ENCODE results near the gene MYEOV.

MYEOV gene

DNA sequence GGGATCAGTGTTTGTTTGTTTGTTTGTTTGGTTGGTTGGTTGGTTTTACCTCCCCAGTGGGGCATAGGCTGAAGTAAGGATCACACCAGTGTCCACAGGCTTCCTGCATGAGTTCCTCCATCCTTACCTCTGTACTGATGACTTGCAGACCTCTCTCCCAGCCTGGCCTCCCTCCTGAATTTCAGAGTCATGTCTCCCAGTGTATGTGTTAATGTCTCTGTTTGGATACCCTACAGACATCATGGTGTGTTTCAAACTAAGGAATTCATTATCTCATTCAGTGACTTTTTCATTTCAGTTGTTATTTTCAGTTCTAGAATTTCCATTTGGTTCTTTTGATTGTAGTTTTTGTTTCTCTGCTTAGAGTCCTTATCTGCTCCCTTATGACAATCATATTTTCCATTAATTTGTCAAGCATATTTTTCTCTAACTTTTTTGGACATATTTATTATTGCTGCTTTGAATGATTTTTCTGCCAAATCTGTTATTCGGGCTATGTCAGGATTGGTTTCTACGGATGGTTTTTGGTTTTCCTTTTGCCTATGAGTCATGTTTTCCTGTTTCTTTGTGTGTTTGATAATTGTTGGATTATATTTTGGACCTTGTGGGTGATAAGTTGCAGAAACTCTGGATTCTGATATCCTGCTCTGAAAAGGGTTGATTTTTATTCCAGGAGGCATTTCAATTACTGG, 23.6 kb downstream of the MYEOV start:
- DNase-seq (ENCODE audit: low spot score): no peak

DNA sequence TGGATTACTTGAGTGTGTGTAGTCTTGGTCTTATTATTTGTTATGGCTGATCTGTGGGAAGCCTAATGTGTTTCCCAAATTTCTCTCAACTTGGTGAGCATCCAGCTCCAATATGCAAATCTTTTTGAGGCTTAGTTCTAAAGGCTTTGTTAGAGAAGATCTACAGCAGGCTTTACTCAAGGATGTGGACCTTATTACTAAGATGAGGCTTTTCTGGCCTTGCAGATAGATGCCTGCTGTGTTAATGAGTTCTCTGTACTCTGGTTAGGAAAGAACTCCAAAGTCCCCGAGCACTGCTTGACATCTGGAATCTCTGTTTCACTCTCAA, 24.1 kb downstream of the MYEOV start:
- no peak for DNase-seq (ENCODE audit: low spot score)

DNA sequence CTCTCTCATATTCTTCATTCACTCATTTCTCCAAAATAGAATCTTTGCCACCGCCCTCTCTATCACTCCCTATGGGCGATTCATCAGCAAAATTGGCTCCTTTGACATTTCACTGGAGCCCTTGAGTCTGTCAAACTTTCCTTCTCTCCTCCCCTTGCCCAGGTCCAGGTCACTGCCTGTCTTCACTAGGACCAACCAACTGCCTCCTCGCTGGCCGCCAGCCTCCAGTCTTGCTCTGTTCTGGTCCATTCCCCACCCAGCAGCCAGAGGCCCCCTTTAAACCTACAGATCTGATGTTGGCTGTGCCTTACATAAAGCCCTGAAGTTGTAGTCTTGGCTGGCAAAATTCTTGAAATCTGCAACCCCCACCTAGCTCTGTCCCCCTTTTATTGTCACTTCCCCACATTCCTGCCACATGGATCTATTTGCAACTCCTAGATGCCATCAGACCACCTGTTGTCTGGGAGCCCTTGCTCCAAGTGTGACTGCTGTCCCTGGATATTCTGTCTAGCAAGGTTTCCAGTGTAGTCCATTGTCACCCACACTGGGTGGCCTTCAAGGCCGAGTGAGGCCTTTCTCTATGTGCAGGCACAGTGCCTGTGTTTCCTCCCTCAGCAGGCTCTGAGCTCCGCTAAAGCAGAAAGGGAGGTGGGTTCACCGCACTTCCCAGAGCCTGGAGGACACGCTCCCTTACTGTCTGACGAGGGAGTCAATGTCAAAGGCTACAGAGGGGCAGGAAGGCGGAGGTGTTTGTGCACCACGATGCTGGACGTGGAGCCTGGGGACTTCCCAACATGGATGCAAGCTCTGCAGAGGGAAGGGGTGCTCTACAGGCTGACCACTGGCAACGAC, 25.5 kb downstream of the MYEOV start:
- DNase-seq (ENCODE audit: low spot score): no peak

DNA sequence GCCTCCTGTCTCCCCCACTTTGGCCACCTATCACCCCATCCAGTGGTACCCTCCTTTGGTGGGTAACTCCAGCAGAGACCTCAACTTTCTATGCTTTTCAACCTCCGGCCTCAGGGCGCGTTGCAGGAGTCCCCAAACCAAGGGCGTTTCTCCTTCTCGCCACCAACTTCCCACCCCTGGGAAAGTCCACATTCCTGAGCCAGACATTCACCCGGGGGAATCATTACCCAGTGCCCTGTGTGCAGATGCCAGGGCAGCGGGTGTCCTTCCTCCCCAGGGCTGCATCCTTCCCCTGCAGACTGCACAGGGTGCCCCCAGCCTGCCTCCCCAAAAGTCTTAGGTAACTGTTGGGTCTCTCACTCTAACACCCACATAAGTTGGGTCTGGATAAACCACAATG, 26.4 kb downstream of the MYEOV start:
- DNase-seq (ENCODE audit: low spot score): no peak

DNA sequence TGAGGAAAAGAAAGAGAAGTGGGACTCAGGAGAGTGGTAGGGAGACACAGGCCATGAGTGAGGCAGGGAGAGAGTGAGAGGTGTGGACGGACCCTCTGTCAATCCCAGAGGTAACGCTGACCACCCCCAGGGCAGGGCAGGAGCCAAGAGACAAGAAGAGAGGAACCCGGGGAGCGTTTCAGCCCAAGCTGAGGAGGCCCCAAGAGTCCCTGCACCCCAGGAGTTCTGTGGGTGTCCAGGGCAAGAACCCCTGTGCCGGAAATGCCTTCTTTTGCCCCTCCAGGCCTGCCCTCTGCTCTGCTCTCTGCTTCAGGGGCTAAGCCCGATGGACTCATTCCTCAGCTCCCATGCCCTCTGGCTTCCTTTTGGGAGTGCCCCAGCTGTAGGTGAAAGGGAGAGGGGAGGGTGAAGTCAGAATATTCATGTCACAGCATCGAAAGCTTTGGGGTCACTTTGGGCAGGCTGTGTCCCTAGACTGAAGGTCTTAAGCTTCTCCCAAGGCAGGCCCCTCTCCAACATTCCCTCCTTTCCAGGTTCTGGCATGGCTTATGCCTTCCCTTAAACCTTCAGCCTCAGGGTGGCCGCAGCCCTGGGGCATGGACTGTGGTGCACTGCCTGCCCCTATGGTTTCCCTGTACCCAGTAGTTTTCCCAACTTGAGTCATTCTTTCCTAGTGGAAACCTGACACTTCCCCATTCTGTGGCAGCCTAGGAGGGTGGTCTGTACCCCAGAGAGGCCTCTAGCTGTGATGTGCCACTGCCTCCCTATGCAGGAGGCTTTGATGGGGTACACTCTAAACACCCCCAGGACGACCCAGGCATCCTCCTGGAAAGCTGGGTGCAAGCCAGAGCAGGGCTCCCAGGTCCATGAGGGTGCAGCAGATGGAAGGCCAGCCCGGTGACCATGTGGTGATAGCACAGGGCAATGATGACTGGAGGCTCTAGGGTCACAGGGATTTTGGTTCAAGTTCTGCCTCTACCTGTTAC, 27.1 kb downstream of the MYEOV start:
- no peak for DNase-seq (ENCODE audit: low spot score)

DNA sequence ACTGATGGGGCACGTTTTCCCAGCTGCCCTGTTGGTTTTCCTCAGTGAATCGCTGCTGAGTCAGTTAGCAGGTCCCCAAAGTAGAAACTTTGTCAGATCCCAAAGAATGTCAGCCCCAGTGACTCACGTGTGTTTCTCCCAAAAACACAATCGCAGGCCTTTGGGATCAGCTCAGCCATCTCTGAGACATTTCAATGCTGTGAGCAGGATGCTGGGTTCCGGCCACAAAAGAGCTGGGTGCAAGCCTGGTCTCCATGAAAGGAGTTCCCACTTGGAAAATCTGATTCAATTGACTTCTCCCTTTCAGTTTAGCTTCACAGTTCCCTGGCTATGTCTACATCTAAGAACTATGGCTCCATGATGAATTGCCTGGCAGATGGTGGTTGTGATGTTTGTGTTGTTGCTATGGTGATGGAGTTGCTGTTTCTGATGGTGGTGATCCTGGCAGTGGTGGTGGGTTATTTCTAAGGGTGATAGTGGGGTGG, 28.0 kb downstream of the MYEOV start:
- DNase-seq (ENCODE audit: low spot score): no peak

DNA sequence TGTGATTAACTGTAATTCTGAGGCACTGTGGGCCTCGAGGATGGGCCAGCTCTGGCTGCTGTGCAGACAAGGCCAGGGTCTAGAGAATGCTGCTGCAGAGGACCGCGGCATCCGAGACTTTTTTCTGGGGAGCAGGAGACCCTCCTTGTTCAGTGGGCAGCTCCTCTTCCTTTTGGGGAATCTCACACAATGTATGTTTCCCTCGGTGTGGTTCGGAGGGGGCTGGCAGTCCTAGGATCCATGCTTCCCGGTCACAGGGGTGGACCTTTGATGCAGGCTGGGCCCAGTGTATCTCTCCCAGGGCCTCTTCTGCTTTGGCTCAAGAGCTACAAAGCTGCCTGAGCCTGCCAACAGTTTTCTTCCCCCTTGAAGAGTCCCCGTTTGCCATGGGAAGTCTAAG, 31.5 kb downstream of the MYEOV start:
- no peak for DNase-seq (ENCODE audit: low spot score)

DNA sequence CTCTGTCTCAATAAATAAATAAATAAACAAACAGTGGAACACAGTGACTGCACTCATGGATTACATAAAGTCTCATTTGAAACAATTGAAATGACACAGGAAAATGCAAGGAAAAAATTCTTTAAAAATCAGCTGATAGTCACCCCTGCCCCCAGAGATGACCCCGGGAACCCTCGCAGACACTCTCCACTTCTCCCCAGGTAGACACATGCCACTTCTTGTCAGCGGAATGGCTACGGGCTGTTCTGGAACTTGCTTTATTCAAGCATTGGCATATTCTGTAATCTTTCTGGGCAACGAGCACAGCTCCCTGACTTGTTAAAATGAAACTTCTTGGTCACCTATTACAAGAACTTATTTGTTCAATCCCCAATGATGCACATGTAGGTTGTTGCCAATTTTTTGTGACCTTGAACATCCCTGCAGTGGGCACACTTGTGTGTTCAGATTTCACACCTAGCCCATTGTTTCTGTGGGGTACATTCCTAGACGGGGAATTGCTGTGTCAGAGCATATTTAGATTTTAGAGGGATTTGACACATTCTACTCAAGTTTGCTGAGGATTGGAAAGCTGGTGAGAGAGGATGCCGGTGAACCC, 32.8 kb downstream of the MYEOV start:
- no peak for DNase-seq (ENCODE audit: low spot score)

DNA sequence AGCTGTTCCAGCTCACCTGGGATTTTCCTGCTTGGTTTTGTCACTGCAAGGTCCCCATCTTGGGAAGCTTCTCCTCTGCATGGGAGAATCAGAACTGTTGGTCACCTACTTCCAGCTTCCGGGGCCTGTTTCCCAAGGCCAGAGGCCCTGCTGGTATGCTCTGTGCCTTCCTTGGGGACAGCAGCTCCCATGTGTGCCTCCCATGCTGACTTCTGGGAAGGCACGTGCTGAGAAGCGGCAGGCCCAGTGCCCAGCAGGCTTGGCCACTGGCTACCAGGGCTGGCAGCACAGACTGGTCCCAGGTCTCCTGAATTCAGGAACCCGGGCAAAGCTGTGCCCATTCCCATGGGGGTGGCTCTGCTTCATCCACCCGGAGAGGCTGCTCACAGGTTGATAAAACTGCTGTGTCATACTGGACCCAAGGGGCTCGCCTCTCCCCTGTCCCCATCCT, 33.8 kb downstream of the MYEOV start:
- no peak for DNase-seq (ENCODE audit: low spot score)

DNA sequence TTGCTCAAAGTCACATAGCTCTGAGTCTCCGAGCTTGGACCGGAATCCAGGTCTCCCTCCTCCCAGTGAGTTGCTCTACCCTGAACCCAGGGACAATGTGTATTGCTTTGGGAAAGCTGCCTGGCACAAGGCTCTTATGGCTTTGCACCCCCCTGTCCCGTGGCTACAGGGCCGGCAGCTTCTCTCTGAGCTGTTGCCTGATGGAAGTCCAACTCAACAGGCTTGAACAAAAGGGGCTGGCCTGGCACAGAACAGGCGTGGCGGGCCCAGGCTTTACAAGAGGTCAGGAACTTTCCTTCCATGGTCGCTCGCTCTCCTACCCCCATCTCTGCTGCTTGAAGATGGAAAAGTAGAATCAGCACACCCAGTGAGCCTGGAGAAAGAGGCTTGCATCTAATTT, 34.3 kb downstream of the MYEOV start:
- DNase-seq (ENCODE audit: low spot score): no peak

DNA sequence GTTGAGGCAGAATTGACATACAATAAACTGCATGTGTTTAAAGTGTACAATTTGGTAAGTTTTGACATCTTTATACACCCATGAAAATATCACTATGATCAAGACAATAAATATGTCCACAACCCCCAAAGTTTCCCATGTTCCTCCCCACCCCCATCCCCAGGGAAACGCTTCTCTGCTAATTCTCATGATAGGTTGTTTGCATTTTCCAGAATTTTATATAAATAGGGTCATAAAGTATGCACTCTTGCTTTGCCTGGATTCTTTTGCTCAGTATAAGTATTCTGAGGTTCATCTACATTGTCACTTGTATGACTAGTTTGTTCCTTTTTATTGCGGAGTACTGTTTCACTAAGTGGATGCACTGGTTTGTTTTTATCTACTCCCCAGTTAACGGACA, 35.6 kb downstream of the MYEOV start:
- DNase-seq (ENCODE audit: low spot score): no peak

DNA sequence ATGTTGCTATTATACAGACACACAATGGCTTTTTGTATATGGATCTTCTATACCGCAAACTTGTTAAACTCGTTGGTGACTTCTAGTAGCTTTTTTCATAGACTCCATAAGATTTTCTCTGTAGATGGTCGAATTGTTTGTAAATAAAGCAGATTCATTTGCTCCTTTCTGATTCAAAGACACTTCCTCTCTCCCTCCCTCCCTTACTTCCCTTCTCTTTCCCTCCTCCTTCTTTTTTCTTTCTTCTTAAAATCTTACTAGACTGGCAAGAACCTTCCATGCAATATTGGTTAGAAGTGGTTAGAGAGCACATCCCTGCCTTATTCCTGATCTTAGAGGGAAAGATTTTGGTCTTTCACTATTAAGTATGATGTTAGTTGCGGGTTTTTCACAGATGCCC, 36.4 kb downstream of the MYEOV start:
- DNase-seq (ENCODE audit: low spot score): no peak

DNA sequence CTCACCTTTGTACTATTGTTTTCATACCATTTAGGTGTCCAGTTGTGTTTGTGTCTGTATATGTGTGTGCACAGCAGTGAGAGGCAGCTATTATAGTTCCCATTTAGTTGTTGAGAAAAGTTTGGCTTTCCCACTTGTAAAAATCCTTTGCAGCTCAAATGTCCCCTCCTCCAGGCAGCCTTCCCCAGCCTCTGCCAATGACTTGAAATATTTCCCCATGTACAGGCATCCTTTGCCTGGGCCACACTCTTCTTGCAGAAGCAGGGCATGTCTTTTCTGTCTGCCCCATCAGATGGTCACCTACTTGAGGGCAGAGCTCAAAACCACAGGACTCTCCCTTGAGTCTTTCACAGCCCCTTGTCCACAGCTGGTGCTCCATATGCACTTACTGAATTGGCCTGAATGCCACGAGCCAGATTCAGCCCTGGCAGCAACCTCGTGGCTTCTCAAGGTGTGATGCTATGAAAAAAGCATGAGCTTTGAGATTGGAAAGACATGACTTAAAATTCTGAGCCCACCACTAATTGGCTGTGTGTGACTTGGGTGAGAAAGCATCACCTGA, 39.3 kb downstream of the MYEOV start:
- DNase-seq (ENCODE audit: low spot score): no peak

DNA sequence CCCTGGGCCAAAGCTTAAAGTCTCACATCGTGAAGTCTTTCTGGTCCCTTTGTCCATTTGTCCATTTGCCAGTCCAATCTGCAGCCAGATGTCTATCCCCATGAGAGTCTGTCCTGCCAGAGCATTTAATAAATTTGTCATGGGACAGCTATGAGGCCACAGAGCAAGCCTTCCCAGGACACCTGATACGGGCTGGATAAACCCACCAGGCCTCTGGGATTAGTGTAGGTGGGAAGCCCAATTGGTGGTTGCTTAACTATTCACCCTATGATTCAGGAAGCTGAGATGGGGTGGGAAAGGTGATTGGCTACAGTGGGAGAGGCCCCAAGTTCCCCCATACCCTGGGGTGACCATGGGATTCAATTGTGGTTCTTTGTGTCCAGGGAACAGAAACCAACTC, 39.9 kb downstream of the MYEOV start:
- DNase-seq (ENCODE audit: low spot score): no peak

DNA sequence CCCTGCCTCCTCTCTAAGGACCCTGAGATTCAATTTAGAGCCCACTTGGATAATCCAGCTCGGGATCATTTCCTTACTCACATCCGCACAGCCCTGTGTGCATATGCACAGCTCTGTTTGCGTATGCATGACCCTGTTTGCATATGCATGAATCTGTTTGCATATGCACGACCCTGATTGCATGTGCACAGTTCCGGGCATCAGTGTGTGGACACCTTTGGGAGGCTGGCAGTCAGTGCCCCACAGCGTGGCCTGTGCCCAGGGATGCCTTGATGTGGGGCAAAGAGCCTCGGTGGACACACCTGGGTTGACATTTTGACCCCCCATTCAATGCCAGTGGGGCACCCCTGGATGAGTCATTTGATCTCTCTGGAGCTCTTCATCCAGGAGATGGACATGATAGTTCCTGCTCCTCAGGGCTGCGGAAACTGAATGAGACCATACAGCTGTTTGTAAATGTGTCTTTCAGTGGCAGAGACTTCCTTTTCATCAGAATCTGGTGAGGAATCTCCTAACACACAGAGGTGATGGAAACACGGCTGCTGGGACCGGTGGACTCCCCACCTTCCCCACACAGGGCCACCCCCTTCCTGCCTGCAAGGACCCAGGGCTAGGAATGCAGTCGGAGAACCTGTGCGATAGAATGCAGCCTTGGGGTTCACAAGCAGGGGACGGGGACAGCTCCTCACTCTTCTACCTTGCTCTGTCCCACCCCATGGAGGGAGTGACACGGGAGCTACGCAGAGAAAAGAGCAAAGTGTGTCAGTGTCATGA, 41.2 kb downstream of the MYEOV start:
- no peak for DNase-seq (ENCODE audit: low spot score)

DNA sequence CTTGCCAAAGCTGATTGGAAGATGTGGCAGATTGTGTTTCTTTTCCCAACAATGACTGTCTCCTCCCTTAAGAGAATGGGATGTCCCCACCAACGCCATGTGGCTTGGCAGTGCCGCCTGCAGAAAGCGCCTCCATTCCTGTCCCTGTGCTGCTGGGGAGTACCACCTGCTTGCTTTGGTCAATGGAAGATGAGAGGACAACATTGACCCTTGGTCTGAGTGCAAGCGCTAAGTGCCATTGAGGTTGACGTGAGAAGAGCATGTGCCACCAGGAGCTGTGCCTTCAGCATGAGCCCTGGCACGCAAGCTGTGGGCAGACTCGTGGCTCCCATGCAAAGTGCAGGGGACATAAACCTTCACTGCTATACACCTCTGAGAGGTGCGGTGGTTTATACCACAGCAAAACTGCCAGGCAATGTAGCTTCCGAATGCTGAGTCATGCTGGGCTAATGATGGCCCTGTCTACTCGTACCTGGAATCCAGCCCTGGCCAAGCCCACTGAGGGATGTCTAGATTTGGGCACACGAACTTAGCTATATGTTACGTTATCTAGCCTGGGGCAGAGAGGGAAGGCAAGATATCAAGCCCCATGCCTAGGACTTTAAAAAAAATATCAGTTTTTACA, 41.9 kb downstream of the MYEOV start:
- no peak for DNase-seq (ENCODE audit: low spot score)

DNA sequence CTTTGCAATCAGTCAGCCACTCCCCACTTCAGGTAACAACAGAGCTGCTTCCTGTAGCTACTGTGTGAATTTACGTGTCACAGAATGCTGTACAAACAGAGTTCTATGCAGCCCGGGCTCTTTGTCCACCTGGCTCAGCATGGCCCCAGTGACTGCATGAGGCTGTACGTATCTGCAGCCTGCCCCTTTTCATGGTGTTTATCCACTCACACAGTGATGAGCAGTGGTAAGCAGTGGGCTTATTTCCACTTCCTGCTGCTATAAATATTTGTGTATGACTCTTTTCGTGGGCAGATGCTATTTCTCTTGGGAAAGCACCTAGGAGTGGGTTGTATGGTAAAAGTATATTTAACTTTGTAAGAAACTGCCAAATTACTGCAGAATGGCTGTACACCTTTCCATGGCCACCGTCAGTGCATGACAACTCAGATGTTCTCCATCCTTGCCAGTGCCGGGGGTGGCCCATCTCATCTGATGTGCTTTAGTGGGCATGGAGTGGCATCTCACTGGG, 43.3 kb downstream of the MYEOV start:
- peak; percentile 50 for DNase-seq (ENCODE audit: low spot score)

DNA sequence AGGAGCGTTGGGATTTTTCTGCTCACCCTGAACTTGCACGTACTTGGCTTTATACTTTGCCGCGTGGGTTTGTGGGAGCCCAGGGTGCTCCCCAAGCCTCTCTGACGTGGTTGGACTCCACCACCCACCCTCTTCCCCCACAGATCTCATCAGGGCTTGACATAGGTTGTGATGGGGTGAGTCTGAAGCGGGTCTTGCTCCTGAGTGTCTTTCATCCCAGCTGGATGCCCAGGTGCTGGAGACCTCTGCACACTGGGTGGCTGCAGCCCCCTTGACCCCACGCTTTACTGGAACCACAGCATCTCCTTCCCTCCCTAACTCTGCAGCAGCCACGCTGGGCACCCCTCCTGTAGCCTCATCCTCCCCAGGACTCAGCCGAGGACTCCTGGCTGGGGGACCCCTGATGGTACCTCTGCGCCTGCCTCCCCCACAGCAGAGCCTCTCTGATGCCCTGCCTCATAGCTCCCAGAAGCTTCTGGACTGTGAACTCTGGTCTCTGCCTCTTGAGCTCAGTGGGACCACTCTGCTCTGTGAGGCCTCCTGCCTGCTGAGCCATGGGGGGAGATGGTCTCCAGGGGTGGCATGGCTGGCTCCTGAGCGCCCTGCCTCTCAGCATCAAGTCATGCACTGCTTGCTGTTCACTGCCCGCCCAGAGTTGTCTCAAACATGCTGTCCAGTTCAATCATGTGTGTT, 45.2 kb downstream of the MYEOV start:
- DNase-seq (ENCODE audit: low spot score): no peak

DNA sequence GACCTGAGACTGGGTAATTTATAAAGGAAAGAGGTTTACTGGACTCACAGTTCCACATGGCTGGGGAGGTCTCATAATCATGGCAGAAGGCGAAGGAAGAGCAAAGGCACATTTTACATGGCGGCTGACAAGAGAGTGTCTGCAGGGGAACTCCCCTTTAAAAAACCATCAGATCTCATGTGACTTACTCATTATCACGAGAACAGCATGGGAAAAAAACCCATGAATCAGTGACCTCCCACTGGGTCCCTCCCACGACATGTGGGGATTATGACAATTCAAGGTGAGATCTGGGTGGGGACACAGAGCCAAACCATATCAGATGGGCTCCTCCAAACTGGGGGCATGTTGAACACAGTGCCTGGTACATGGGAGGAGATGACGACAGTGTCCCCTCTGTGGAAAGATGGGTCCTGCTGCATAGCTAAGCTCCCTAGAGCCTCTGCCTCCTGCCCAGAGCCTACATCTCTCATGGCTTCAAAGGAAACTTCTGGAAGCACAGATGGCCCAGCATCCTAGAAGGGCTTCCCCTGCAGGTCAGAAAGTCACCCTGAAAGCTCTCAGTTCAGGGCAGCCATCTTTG, 46.1 kb downstream of the MYEOV start:
- no peak for DNase-seq (ENCODE audit: low spot score)

Data from HuH-7.5 (cell line).